GM12878 (cell line): ENCODE results near the gene ABCC1. TPM values are rescaled to one million over a fixed set of nuclear protein-coding genes. Genes with fewer than 3 reads are reported as not detected.

ENCODE experiments used
- ATAC-seq: fragments of 200-7000 bp; cut with Tn5 transposase; 3 replicates; pipeline ENCODE4 v1.9.1; 2020; ENCODE audit warnings: mild to moderate bottlenecking, moderate library complexity
- BruUV-seq: library from RNA; stranded (reverse); fragments of 400-500 nt; replicated peaks from 2 replicates; lab custom pipeline; 2021; lab: Mats Ljungman, UMichigan
- CTCF ChIA-PET: fragments of 300-600 bp; sonication (Branson Sonifier 250); formaldehyde crosslinking; extraction: SDS; loops from one replicate; lab custom pipeline; 2021; ENCODE audit warnings: inconsistent platforms; lab: Yijun Ruan, JAX
- POLR2A ChIA-PET: fragments of 350-600 bp; formaldehyde crosslinking; extraction: SDS; loops from one replicate; lab custom pipeline; 2021; ENCODE audit warnings: inconsistent platforms; lab: Charles Lee
- RAD21 ChIA-PET: fragments of 300-600 bp; sonication (Branson Sonifier 250); formaldehyde crosslinking; loops from one replicate; lab custom pipeline; 2023; ENCODE audit warnings: antibody characterized with exemption; ENCODE audit not compliant: unreplicated experiment; lab: Charles Lee
- SMC1A ChIA-PET: fragments of 300-600 bp; sonication (Branson Sonifier 250); formaldehyde crosslinking; loops from one replicate; lab custom pipeline; 2023; ENCODE audit not compliant: unreplicated experiment, uncharacterized antibody; lab: Charles Lee
- DNase-seq: peaks from one replicate; pipeline ENCODE4 v3.0.0-alpha.2; 2011; ENCODE audit warnings: low read depth, low spot score
- FAIRE-seq: peaks from 3 replicates; lab custom pipeline; 2011; peaks lifted over from hg19 to GRCh38; lab: Jason Lieb, UNC
- H2AFZ ChIP-seq: 2 replicates; pipeline ENCODE4 v1.6.0; 2011; ENCODE audit warnings: low read depth, low read length, control low read depth; ENCODE audit not compliant: control insufficient read depth
- H3K27ac ChIP-seq: 2 replicates; pipeline ENCODE4 v1.5.1; 2011; ENCODE audit warnings: control low read depth; ENCODE audit not compliant: control insufficient read depth, insufficient read depth
- H3K27me3 ChIP-seq, 2 experiments: replicated peaks in 1 of 2; 2 replicates each; pipeline versions ENCODE4 v1.6.0 to v1.6.1; 2011; ENCODE audit warnings: low read length in 1 of 2; ENCODE audit not compliant: control insufficient read depth in 2 of 2, insufficient read depth in 2 of 2
- H3K36me3 ChIP-seq, 2 experiments: 2 replicates each; pipeline ENCODE4 v1.5.1; 2011; ENCODE audit warnings: low read length in 1 of 2; ENCODE audit not compliant: control insufficient read depth in 2 of 2, insufficient read depth in 2 of 2
- H3K4me1 ChIP-seq: 2 replicates; pipeline ENCODE4 v1.6.1; 2011; ENCODE audit warnings: mild to moderate bottlenecking, low read length, moderate library complexity, mixed read lengths; ENCODE audit not compliant: control insufficient read depth, insufficient read depth
- H3K4me2 ChIP-seq: 2 replicates; pipeline ENCODE4 v1.6.0; 2011; ENCODE audit warnings: control low read depth; ENCODE audit not compliant: control insufficient read depth, insufficient read depth
- H3K4me3 ChIP-seq: fragments of 200-600 bp; sonication (generic); 2 replicates; pipeline ENCODE4 v1.5.1; 2016
- H3K79me2 ChIP-seq: 2 replicates; pipeline ENCODE4 v1.6.0; 2011; ENCODE audit warnings: low read length; ENCODE audit not compliant: control insufficient read depth, insufficient read depth
- H3K9ac ChIP-seq: 2 replicates; pipeline ENCODE4 v1.8.0; 2011; ENCODE audit warnings: low read length, control low read depth, mixed read lengths; ENCODE audit not compliant: control insufficient read depth, insufficient read depth
- H3K9me3 ChIP-seq: replicated peaks from 3 replicates; pipeline ENCODE4 v1.5.1; 2011; ENCODE audit warnings: mild to moderate bottlenecking, low read length; ENCODE audit not compliant: control insufficient read depth, insufficient read depth
- H4K20me1 ChIP-seq: 2 replicates; pipeline ENCODE4 v1.6.0; 2011; ENCODE audit not compliant: control insufficient read depth, insufficient read depth
- IKZF2 ChIP-seq, 2 experiments: fragments of 450-650 bp; IDR thresholded peaks; 2 replicates each; pipeline ENCODE4 v1.6.1; 2017; ENCODE audit warnings: mild to moderate bottlenecking in 2 of 2, moderate library complexity in 2 of 2
- MEF2A ChIP-seq: IDR thresholded peaks from 2 replicates; pipeline ENCODE4 v1.6.1; 2011; ENCODE audit warnings: low read depth, mild to moderate bottlenecking, low read length, moderate library complexity; ENCODE audit not compliant: insufficient read depth
- NFYA ChIP-seq: IDR thresholded peaks from 2 replicates; pipeline ENCODE4 v1.6.1; 2011; ENCODE audit warnings: low read depth, mild to moderate bottlenecking, low read length, improper control_type of control experiment, borderline replicate concordance
- NRF1 ChIP-seq: conservative IDR thresholded peaks from 2 replicates; pipeline ENCODE4 v1.6.1; 2011; ENCODE audit warnings: mild to moderate bottlenecking, low read depth, low read length, improper control_type of control experiment
- SPI1 ChIP-seq: IDR thresholded peaks from 2 replicates; pipeline ENCODE4 v1.6.1; 2011; ENCODE audit warnings: low read depth, mild to moderate bottlenecking, low read length, moderate library complexity, borderline replicate concordance; ENCODE audit not compliant: insufficient read depth
- WGBS: methylation state at CpG from one replicate; pipeline ENCODE4 v1.1.6; 2016; ENCODE audit warnings: low lambda C conversion rate; ENCODE audit not compliant: insufficient replicate concordance, insufficient coverage; ENCODE audit errors: missing lambda C conversion rate; 5-methylcytosine and 5-hydroxymethylcytosine counted together
- in situ Hi-C: fragments of 300-500 bp; cut with MboI; formaldehyde crosslinking; loops from 9 replicates; pipeline ENCODE4 v1.14.3; 2018; ENCODE audit warnings: mixed read lengths
- intact Hi-C: fragments of 100-400 bp; cut with micrococcal nuclease; formaldehyde crosslinking; loops from one replicate; pipeline ENCODE4 v1.14.2; 2022; ENCODE audit not compliant: unreplicated experiment
- polyA plus RNA-seq, 11 experiments: library from polyadenylated mRNA; depleted of rRNA in 4 of 11; unstranded in 6 of 11; stranded (reverse) in 5 of 11; fragments of >200 nt; fragmentation: Nextera tagmentation in 4 of 11; fragmentation: Illumina TruSeq in 1 of 11; extraction: Ambion mirVana in 4 of 11; extraction: Trizol in 1 of 11; gene quantifications; 1 replicate in 1 of 11; 2 replicates in 10 of 11; pipeline versions ENCODE4 v1.2.1 to v1.2.3, GENCODE V29; 2011 to 2016; ENCODE audit warnings: inconsistent platforms in 2 of 11, missing spikeins in 2 of 11, low read depth in 1 of 11
- total RNA-seq, 4 experiments: library from RNA; depleted of rRNA in 3 of 4; stranded (reverse); fragments of >200 nt in 3 of 4; fragmentation: Illumina TruSeq in 1 of 4; extraction: Trizol in 1 of 4; gene quantifications; 2 replicates each; pipeline versions ENCODE4 v1.2.1 to v1.2.3, GENCODE V29; 2013 to 2021
- TF ChIP-seq, protein P1 (sequence below): fragments of 450-650 bp; IDR thresholded peaks from 2 replicates; pipeline ENCODE4 v1.6.1; 2016; ENCODE audit warnings: mild to moderate bottlenecking
- TF ChIP-seq, protein P2 (sequence below): IDR thresholded peaks from 2 replicates; pipeline ENCODE4 v1.6.1; 2012; ENCODE audit warnings: low read depth, low read length, improper control_type of control experiment

The ABCC1 gene
- total and polyA plus RNA-seq, 10 of the 15 experiments (the other 5 are each of a cell fraction or from before 2014, with no cell fraction given), result 3.2 to 44.6 (median 14.5) TPM

DNA sequence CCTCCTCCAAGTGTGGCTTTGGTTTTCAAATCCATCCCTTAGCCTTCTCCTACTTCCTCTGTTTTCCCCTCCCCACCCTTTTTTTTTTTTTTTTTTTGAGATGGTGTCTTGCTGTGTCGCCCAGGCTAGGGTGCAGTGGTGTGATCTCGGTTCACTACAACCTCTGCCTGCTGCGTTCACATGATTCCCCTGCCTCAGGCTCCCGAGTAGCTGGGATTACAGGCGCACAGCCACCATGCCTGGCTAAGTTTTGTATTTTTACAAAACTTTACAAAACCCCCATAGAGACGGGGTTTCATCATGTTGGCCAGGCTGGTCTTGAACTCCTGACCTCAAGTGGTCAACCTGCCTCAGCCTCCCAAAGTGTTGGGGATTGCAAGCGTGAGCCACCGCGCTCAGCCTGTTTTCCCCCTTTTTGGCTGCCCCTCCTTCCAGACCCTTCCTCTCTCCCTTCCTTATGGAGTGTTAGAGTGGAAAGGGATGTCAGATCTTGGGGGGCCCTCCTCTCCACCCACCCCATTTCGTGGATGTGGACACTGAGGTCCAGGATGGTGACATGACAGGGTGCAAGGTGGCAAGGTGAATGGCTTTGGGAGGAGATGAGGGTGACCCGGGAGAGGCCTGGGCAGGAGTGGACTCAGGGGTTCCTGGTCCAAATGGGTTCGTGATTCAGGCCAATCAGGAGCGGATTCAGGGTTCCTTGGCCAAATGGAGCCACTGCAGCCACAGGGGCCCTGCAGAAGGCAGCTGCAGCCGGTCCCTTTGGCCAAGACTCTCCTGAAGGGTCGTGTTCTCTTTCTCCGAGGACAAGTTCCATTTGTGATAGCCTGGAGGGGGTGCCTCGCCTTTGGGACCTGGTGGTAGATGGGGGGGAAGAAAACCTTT is 4.8 kb downstream of the ABCC1 start:
- in situ Hi-C loops, result no loop called here
- 89% methylated on average over 16 of the region's 17 CpGs for WGBS
- ChIA-PET RAD21 (interaction anchor here (1.0 kb wide), 1 partner anchor 66 kb away, joined by 4 read pairs; the partner anchor contains the start of gene CEP20), CTCF (no interaction called here), SMC1A (interaction anchor here (1.2 to 5.3 kb wide), 2 partner anchors 54 to 71 kb away, joined by 3 to 31 read pairs; no protein-coding TSS in a partner anchor), POLR2A (no interaction called here)
- DNase-seq (no peak), ATAC-seq (no peak), FAIRE-seq (no peak)
- H3K9ac ChIP-seq, result no peak overlapping the region
- BruUV-seq, result no TSS peak
- no peak for TF ChIP-seq IKZF2 (IDR thresholded peaks at IDR 0.05)
- no peak for TF ChIP-seq NFYA
- H3K79me2 ChIP-seq, result peaks cover 89% of the 10 kb centered on the region
- peaks cover 19% of the 10 kb centered on the region for H3K4me1 ChIP-seq
- intact Hi-C loops, result loop anchor here (5.0 kb wide), 1 partner anchor 73 kb away; no protein-coding TSS in a partner anchor
- H3K36me3 ChIP-seq, result peaks cover 2 to 3% of the 10 kb centered on the region in 2 experiments; a peak in 3 of 4 replicates
- H2AFZ ChIP-seq, result no peak overlapping the region
- H3K9me3 ChIP-seq, result no peaks in the 10 kb centered on the region
- H3K4me3 ChIP-seq, result no peak overlapping the region
- peaks cover 4% of the 10 kb centered on the region for H4K20me1 ChIP-seq
- peak overlapping the region; percentile 67 for H3K4me2 ChIP-seq
- peak overlapping the region; percentile 20; the same call in 1 of the 2 replicates for H3K27ac ChIP-seq
- no peaks in the 10 kb centered on the region for H3K27me3 ChIP-seq

DNA sequence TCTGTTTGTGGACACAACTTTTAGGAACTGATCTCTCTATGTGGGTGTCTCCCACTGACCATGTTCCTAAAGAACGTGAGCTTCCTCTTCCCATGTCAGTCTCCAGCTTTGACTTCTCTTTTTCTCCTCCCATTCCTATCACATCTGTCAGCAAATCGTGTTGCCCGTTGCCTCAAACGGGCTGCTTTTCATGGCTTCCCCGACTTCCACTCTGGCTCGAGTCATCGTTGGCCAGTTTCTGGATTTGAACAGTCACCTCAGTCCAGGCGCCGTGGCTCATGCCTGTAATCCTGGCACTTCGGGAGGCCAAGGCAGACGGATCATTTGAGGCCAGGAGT is 5.4 kb downstream of the ABCC1 start:
- peaks cover 93% of the 10 kb centered on the region for H3K79me2 ChIP-seq
- 77% methylated on average over 11 of the region's 11 CpGs for WGBS
- no peaks in the 10 kb centered on the region for H3K27me3 ChIP-seq
- no peaks in the 10 kb centered on the region for H3K9me3 ChIP-seq
- BruUV-seq, result no TSS peak
- SMC1A ChIA-PET, result interaction anchor here (1.2 to 5.3 kb wide), 2 partner anchors 53 to 71 kb away, joined by 3 to 31 read pairs; no protein-coding TSS in a partner anchor
- H3K4me2 ChIP-seq, result peak overlapping the region; percentile 41; the same call in 1 of the 2 replicates
- peaks cover 4% of the 10 kb centered on the region for H4K20me1 ChIP-seq
- H3K36me3 ChIP-seq, result peaks cover 2 to 3% of the 10 kb centered on the region in 2 experiments; a peak in 3 of 4 replicates
- POLR2A ChIA-PET, result no interaction called here
- in situ Hi-C loops, result no loop called here
- no peak overlapping the region for H2AFZ ChIP-seq
- H3K27ac ChIP-seq, result peak overlapping the region; percentile 20; the same call in 1 of the 2 replicates
- TF ChIP-seq NRF1, result no peak
- TF ChIP-seq MEF2A, result no peak
- TF ChIP-seq, protein P1, sequence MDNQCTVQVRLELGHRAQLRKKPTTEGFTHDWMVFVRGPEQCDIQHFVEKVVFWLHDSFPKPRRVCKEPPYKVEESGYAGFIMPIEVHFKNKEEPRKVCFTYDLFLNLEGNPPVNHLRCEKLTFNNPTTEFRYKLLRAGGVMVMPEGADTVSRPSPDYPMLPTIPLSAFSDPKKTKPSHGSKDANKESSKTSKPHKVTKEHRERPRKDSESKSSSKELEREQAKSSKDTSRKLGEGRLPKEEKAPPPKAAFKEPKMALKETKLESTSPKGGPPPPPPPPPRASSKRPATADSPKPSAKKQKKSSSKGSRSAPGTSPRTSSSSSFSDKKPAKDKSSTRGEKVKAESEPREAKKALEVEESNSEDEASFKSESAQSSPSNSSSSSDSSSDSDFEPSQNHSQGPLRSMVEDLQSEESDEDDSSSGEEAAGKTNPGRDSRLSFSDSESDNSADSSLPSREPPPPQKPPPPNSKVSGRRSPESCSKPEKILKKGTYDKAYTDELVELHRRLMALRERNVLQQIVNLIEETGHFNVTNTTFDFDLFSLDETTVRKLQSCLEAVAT, result peak; percentile 73; the same call in 1 of the 2 replicates
- TF ChIP-seq SPI1, result 0 out of 2 replicates have a peak, but pooled peaks have one; percentile 2
- TF ChIP-seq, protein P2, sequence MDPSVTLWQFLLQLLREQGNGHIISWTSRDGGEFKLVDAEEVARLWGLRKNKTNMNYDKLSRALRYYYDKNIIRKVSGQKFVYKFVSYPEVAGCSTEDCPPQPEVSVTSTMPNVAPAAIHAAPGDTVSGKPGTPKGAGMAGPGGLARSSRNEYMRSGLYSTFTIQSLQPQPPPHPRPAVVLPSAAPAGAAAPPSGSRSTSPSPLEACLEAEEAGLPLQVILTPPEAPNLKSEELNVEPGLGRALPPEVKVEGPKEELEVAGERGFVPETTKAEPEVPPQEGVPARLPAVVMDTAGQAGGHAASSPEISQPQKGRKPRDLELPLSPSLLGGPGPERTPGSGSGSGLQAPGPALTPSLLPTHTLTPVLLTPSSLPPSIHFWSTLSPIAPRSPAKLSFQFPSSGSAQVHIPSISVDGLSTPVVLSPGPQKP, result no peak
- TF ChIP-seq, all 136 proteins: peak for 2
- FAIRE-seq (no peak), DNase-seq (no peak), ATAC-seq (no peak)
- peaks cover 19% of the 10 kb centered on the region for H3K4me1 ChIP-seq
- H3K4me3 ChIP-seq, result no peak overlapping the region
- no peak overlapping the region for H3K9ac ChIP-seq
- ChIA-PET CTCF (no interaction called here), RAD21 (no interaction called here)
- intact Hi-C loops, result loop anchor here (5.0 kb wide), 2 partner anchors 53 to 73 kb away; no protein-coding TSS in a partner anchor
